Measurements from ENCODE around the gene NNAT.

DNA sequence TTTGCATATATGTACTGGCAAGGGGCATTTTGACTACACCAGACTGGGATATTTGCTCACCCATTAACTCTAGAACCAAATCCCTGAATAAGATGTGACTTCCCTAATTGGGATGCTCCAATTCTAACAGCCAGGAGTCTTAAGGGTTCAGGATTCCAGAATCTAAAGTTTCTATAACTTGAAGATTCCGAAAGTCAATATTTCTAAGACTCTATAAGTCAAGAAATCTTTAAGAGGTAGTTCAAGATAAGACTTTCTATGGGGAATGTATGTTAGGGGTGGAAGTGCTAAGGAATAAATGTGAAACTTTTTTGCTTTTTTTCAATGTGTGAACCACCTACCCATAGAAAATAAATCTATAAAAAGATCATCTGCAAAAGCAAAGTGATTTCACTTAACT is 49.4 kb downstream of the NNAT start:
- TF ChIP-seq, protein P1, sequence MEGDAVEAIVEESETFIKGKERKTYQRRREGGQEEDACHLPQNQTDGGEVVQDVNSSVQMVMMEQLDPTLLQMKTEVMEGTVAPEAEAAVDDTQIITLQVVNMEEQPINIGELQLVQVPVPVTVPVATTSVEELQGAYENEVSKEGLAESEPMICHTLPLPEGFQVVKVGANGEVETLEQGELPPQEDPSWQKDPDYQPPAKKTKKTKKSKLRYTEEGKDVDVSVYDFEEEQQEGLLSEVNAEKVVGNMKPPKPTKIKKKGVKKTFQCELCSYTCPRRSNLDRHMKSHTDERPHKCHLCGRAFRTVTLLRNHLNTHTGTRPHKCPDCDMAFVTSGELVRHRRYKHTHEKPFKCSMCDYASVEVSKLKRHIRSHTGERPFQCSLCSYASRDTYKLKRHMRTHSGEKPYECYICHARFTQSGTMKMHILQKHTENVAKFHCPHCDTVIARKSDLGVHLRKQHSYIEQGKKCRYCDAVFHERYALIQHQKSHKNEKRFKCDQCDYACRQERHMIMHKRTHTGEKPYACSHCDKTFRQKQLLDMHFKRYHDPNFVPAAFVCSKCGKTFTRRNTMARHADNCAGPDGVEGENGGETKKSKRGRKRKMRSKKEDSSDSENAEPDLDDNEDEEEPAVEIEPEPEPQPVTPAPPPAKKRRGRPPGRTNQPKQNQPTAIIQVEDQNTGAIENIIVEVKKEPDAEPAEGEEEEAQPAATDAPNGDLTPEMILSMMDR (conservative IDR thresholded peaks at IDR 0.05; ENCODE audit: low read depth, low read length), result no peak
- TF ChIP-seq EZH2 (IDR thresholded peaks at IDR 0.05; ENCODE audit: borderline replicate concordance, low read depth, low read length, poor library complexity, severe bottlenecking), result no peak
